K562 (cell line): ENCODE results near the gene HSD17B2. TPM values are rescaled to one million over a fixed set of nuclear protein-coding genes. Genes with fewer than 3 reads are reported as not detected.

Experiments used
- ATAC-seq: fragments of 200-7000 bp; cut with Tn5 transposase; 3 replicates; pipeline ENCODE4 v1.9.1; 2020; ENCODE audit warnings: moderate library complexity
- BruUV-seq: library from RNA; stranded (reverse); fragments of 400-500 nt; replicated peaks from 2 replicates; lab custom pipeline; 2021; lab: Mats Ljungman, UMichigan
- CTCF ChIA-PET: fragments of 300-600 bp; formaldehyde crosslinking; extraction: SDS; loops from one replicate; lab custom pipeline; 2021; ENCODE audit warnings: low intra/inter-chr PET ratio; lab: Yijun Ruan, JAX
- POLR2A ChIA-PET: fragments of 300-600, 350-650 bp; sonication (Branson Sonifier 250); formaldehyde crosslinking; extraction: SDS; loops from one replicate; lab custom pipeline; 2021; ENCODE audit warnings: antibody characterized with exemption, inconsistent platforms; lab: Yijun Ruan, JAX
- DNase-seq, 4 experiments: peaks; one replicate each; pipeline versions ENCODE4 v3.0.0 to v3.0.0-alpha.2; 2011 to 2018; ENCODE audit warnings: low spot score in 3 of 4, mixed read lengths in 3 of 4; ENCODE audit errors: extremely low read depth in 1 of 4
- FAIRE-seq: peaks from 2 replicates; lab custom pipeline; 2011; peaks lifted over from hg19 to GRCh38; lab: Jason Lieb, UNC
- H2AFZ ChIP-seq: 2 replicates; pipeline ENCODE4 v1.6.0; 2011; ENCODE audit warnings: low read depth, low read length, control low read depth, inconsistent platforms
- H3K27ac ChIP-seq: fragments of 200-600 bp; 3 replicates; pipeline ENCODE4 v1.8.0; 2011; ENCODE audit warnings: low read depth, mild to moderate bottlenecking, control low read depth, inconsistent platforms, low read length, moderate library complexity, mixed read lengths; ENCODE audit errors: extremely low read depth
- H3K27me3 ChIP-seq, 2 experiments: fragments of 300-600 bp in 1 of 2; 2 replicates in 1 of 2; 3 replicates in 1 of 2; pipeline versions ENCODE4 v1.6.0 to v1.8.0; 2011; ENCODE audit warnings: inconsistent platforms in 2 of 2, low read length in 2 of 2, mild to moderate bottlenecking in 1 of 2, mixed read lengths in 1 of 2, moderate library complexity in 1 of 2; ENCODE audit not compliant: control insufficient read depth in 2 of 2, insufficient read depth in 2 of 2
- H3K36me3 ChIP-seq: fragments of 300-600 bp; 3 replicates; pipeline ENCODE4 v1.8.0; 2011; ENCODE audit warnings: mild to moderate bottlenecking, low read length, inconsistent platforms; ENCODE audit not compliant: control insufficient read depth, insufficient read depth
- H3K4me1 ChIP-seq, 2 experiments: fragments of 200-600 bp in 1 of 2; replicated peaks in 1 of 2; 2 replicates in 1 of 2; 3 replicates in 1 of 2; pipeline versions ENCODE4 v1.5.1 to v1.8.0; 2011; ENCODE audit warnings: inconsistent platforms in 2 of 2, low read length in 2 of 2, mild to moderate bottlenecking in 1 of 2, mixed read lengths in 1 of 2, moderate library complexity in 1 of 2; ENCODE audit not compliant: control insufficient read depth in 2 of 2, insufficient read depth in 2 of 2
- H3K4me2 ChIP-seq: 2 replicates; pipeline ENCODE4 v1.6.1; 2011; ENCODE audit warnings: low read length, control low read depth, inconsistent platforms, mixed read lengths; ENCODE audit not compliant: insufficient read depth
- H3K4me3 ChIP-seq: fragments of 200-600 bp; sonication (generic), shearing (Covaris generic); 2 replicates; pipeline ENCODE4 v1.5.1; 2016; ENCODE audit warnings: control low read depth, inconsistent platforms
- H3K79me2 ChIP-seq: fragments of 200-600 bp; 3 replicates; pipeline ENCODE4 v1.8.0; 2011; ENCODE audit warnings: low read length, inconsistent platforms; ENCODE audit not compliant: control insufficient read depth, insufficient read depth
- H3K9ac ChIP-seq, 2 experiments: 2 replicates each; pipeline versions ENCODE4 v1.6.0 to v1.6.1; 2011; ENCODE audit warnings: low read depth in 2 of 2, low read length in 2 of 2, control low read depth in 1 of 2, inconsistent platforms in 1 of 2, mild to moderate bottlenecking in 1 of 2, mixed read lengths in 1 of 2; ENCODE audit not compliant: insufficient read depth in 1 of 2
- H3K9me1 ChIP-seq: one replicate; pipeline ENCODE4 v1.6.0; 2011; ENCODE audit warnings: inconsistent platforms, mild to moderate bottlenecking, low read length, moderate library complexity; ENCODE audit not compliant: control insufficient read depth, insufficient read depth
- H3K9me3 ChIP-seq: replicated peaks from 2 replicates; pipeline ENCODE4 v1.5.1; 2011; ENCODE audit warnings: low read depth, low read length, inconsistent platforms; ENCODE audit not compliant: control insufficient read depth, insufficient read depth
- H4K20me1 ChIP-seq: replicated peaks from 2 replicates; pipeline ENCODE4 v1.6.1; 2011; ENCODE audit warnings: low read length, inconsistent platforms, mixed read lengths; ENCODE audit not compliant: control insufficient read depth, insufficient read depth
- ARNT ChIP-seq, 2 experiments: fragments of 450-650 bp; IDR thresholded peaks; 2 replicates each; pipeline ENCODE4 v1.6.1; 2016; ENCODE audit warnings: mild to moderate bottlenecking in 1 of 2
- BMI1 ChIP-seq: fragments of 150-350 bp; IDR thresholded peaks from 2 replicates; pipeline ENCODE4 v1.6.1; 2014; ENCODE audit warnings: low read length
- L3MBTL2 ChIP-seq: fragments of 450-650 bp; IDR thresholded peaks from 2 replicates; pipeline ENCODE4 v1.6.1; 2016; ENCODE audit warnings: mild to moderate bottlenecking, moderate library complexity
- MCM3 ChIP-seq: fragments of 450-650 bp; IDR thresholded peaks from 2 replicates; pipeline ENCODE4 v1.6.1; 2016
- PTRF ChIP-seq: fragments of 450-650 bp; IDR thresholded peaks from 2 replicates; pipeline ENCODE4 v1.6.1; 2016; ENCODE audit warnings: mild to moderate bottlenecking, missing genetic modification characterization, missing compliant biosample characterization
- SP1 ChIP-seq: sonication (generic); formaldehyde crosslinking; IDR thresholded peaks from 2 replicates; pipeline ENCODE4 v1.8.1; 2022; ENCODE audit warnings: mild to moderate bottlenecking, missing genetic modification reagents
- TCFL5 ChIP-seq: fragments of 250-450 bp; sonication (Bioruptor Pico); conservative IDR thresholded peaks from 2 replicates; pipeline ENCODE4 v1.6.1; 2021; ENCODE audit warnings: mild to moderate bottlenecking, moderate library complexity, matching md5 sums
- TFAM ChIP-seq: fragments of 250-450 bp; sonication (Bioruptor Pico); conservative IDR thresholded peaks from 2 replicates; pipeline ENCODE4 v1.5.0; 2021; ENCODE audit warnings: mild to moderate bottlenecking, moderate library complexity
- YY1 ChIP-seq, 3 experiments: IDR thresholded peaks; 2 replicates each; pipeline ENCODE4 v1.6.1; 2011; ENCODE audit warnings: low read length in 2 of 3, mild to moderate bottlenecking in 2 of 3, moderate library complexity in 2 of 3, borderline replicate concordance in 1 of 3, control low read depth in 1 of 3, low read depth in 1 of 3; ENCODE audit not compliant: insufficient read depth in 3 of 3, insufficient replicate concordance in 2 of 3, control insufficient read depth in 1 of 3, insufficient read length in 1 of 3; ENCODE audit errors: extremely low read depth in 1 of 3
- ZFPM2 ChIP-seq: fragments of 250-450 bp; sonication (Bioruptor Pico); IDR thresholded peaks from 2 replicates; pipeline ENCODE4 v1.5.1; 2022; ENCODE audit warnings: mild to moderate bottlenecking
- ZNF212 ChIP-seq: fragments of 450-650 bp; formaldehyde crosslinking; IDR thresholded peaks from 2 replicates; pipeline ENCODE4 v1.4.0; 2020; ENCODE audit warnings: mild to moderate bottlenecking
- WGBS: fragments of 100-300 bp; shearing (Covaris generic); methylation state at CpG from one replicate; pipeline ENCODE4 v1.1.6; 2016; ENCODE audit warnings: low coverage, mixed read lengths; ENCODE audit not compliant: insufficient coverage; ENCODE audit errors: missing lambda C conversion rate; 5-methylcytosine and 5-hydroxymethylcytosine counted together
- in situ Hi-C: fragments of 300-500 bp; cut with MboI; formaldehyde crosslinking; loops from 4 replicates; pipeline ENCODE4 v1.15.0; 2018; ENCODE audit warnings: inconsistent platforms, mixed read lengths
- intact Hi-C: fragments of 100-400 bp; cut with micrococcal nuclease; formaldehyde crosslinking; loops from 2 replicates; pipeline ENCODE4 v1.14.2; 2022
- polyA plus RNA-seq, 8 experiments: library from polyadenylated mRNA; depleted of rRNA in 4 of 8; stranded (reverse) in 5 of 8; unstranded in 3 of 8; fragments of >200 nt; fragmentation: Nextera tagmentation in 2 of 8; fragmentation: Illumina TruSeq in 1 of 8; extraction: Ambion mirVana in 2 of 8; extraction: Trizol in 1 of 8; gene quantifications; 2 replicates each; pipeline versions ENCODE4 v1.2.1 to v1.2.3, GENCODE V29; 2011 to 2014; ENCODE audit warnings: inconsistent platforms in 1 of 8, missing spikeins in 1 of 8
- total RNA-seq, 7 experiments: library from RNA; depleted of rRNA in 6 of 7; stranded (reverse); fragments of >200 nt in 6 of 7; fragmentation: Illumina TruSeq in 2 of 7; extraction: Trizol in 2 of 7; gene quantifications; 2 replicates each; pipeline versions ENCODE4 v1.2.1 to v1.2.3, GENCODE V29; 2011 to 2021; ENCODE audit warnings: low replicate concordance in 1 of 7
- TF ChIP-seq, protein P1 (sequence below), 2 experiments: IDR thresholded peaks; 2 replicates each; pipeline ENCODE4 v1.6.1; 2011; ENCODE audit warnings: borderline replicate concordance in 1 of 2, control low read depth in 1 of 2, low read depth in 1 of 2, low read length in 1 of 2, mild to moderate bottlenecking in 1 of 2, mixed read lengths in 1 of 2, moderate library complexity in 1 of 2; ENCODE audit not compliant: insufficient read depth in 1 of 2, insufficient read length in 1 of 2, poor library complexity in 1 of 2, severe bottlenecking in 1 of 2; ENCODE audit errors: extremely low read depth in 1 of 2
- TF ChIP-seq, protein P2 (sequence below): fragments of 250-450 bp; sonication (Bioruptor Pico); IDR thresholded peaks from 2 replicates; pipeline ENCODE4 v1.5.0; 2021; ENCODE audit warnings: mild to moderate bottlenecking, moderate library complexity
- TF ChIP-seq, protein P3 (sequence below): fragments of 450-650 bp; formaldehyde crosslinking; IDR thresholded peaks from 2 replicates; pipeline ENCODE4 v1.4.0; 2022; ENCODE audit warnings: missing genetic modification characterization
- TF ChIP-seq, protein P4 (sequence below): fragments of 450-650 bp; formaldehyde crosslinking; IDR thresholded peaks from 2 replicates; pipeline ENCODE4 v1.4.0; 2020; ENCODE audit warnings: mild to moderate bottlenecking, moderate library complexity

The HSD17B2 gene
- total and polyA plus RNA-seq, 9 of the 15 experiments (the other 6 are each of a cell fraction or from before 2014, with no cell fraction given), result not detected

DNA sequence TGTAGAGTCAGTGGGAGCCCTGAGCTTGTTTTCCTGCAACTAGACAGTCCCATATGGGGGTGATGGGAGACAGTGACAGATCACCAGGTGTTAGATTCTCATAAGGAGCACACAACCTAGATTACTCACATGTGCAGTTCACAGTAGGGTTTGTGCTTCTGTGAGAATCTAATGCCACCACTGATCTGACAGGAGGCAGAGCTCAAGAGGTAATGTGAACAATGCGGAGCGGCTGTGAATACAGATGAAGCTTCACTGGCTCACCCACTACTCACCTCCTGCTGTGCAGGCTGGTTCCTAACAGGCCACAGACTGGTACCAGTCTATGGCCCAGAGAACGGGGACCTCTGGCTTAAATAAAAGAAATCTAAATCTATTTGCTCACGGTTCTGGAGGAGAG is 10.2 kb upstream of the HSD17B2 start:
- BruUV-seq, result no TSS peak
- Histone ChIP-seq H2AFZ (no peak overlapping the region), H3K79me2 (no peaks in the 10 kb centered on the region), H3K4me2 (no peak overlapping the region), H3K27me3 (peaks cover 1 to 10% of the 10 kb centered on the region in 2 experiments; a peak in 3 of 5 replicates), H3K9ac (no peak overlapping the region)
- no peak for DNase-seq
- no peak for TF ChIP-seq YY1 (IDR thresholded peaks at IDR 0.05; ENCODE audit: borderline replicate concordance in 1 of 3, control insufficient read depth in 1 of 3, extremely low read depth in 1 of 3, insufficient read depth in 3 of 3, insufficient read length in 1 of 3, insufficient replicate concordance in 2 of 3, low read depth in 1 of 3, low read length in 2 of 3)
- no peak for TF ChIP-seq L3MBTL2
- TF ChIP-seq ZNF212 (CRISPR knock-in tag), result no peak
- TF ChIP-seq, protein P1, sequence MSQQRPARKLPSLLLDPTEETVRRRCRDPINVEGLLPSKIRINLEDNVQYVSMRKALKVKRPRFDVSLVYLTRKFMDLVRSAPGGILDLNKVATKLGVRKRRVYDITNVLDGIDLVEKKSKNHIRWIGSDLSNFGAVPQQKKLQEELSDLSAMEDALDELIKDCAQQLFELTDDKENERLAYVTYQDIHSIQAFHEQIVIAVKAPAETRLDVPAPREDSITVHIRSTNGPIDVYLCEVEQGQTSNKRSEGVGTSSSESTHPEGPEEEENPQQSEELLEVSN (IDR thresholded peaks at IDR 0.05; ENCODE audit: borderline replicate concordance in 1 of 2, extremely low read depth in 1 of 2, insufficient read depth in 1 of 2, insufficient read length in 1 of 2, low read depth in 1 of 2, low read length in 1 of 2, poor library complexity in 1 of 2, severe bottlenecking in 1 of 2), result no peak
- TF ChIP-seq PTRF (tag), result no peak
- TF ChIP-seq MCM3, result no peak
- no peak for TF ChIP-seq TCFL5 (CRISPR knock-in tag)
- TF ChIP-seq, protein P2, sequence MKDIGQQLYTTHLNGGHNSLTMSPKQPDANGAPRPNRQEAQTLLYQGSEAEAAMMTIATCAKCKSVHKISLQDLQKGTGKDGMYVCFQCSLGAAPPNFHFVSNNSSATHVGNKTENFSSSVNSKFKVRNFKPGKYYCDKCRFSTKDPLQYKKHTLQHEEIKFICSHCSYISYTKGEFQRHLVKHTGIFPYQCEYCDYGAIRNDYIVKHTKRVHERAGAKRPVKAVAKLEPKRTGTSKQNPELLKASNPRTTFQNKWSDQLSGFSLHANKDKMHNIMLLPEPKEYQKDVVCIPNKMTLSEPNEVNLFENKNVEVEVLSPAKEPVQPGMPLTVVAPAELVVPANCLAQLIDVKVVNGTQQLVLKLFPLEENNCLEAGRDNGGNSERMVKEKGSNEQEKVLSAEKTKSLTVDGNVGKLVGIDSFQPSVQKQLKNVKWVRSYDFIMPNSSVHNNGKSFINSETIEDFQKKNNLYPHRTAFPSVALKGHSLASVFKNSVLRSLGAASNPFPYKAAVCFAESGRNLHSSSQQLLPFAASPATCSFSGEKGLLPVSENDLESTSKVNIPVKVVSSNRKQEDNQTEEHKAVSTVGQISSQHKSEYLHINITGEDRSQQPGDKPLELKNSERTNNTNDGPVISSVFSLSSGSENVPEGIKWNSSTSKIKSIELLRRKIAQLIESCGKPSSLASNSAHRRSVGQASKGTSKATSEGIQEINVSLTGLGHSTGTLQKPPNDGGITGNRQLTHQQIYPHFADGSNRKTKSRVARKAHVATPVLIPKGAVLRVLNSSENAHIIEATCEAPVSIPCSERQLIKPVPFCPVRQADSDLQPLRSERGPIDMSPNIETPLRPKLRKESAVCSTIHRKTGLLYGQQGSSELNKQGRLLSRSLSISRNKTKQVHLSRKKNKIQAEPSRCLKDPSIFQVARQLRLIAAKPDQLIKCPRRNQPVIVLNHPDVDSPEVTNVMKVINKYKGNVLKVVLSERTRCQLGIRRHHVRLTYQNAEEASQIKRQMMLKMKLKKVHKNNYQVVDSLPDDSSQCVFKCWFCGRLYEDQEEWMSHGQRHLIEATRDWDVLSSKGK, result no peak
- TF ChIP-seq TFAM (CRISPR knock-in tag), result no peak
- TF ChIP-seq BMI1, result no peak
- TF ChIP-seq, protein P3, sequence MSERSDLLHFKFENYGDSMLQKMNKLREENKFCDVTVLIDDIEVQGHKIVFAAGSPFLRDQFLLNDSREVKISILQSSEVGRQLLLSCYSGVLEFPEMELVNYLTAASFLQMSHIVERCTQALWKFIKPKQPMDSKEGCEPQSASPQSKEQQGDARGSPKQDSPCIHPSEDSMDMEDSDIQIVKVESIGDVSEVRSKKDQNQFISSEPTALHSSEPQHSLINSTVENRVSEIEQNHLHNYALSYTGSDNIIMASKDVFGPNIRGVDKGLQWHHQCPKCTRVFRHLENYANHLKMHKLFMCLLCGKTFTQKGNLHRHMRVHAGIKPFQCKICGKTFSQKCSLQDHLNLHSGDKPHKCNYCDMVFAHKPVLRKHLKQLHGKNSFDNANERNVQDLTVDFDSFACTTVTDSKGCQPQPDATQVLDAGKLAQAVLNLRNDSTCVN, result no peak
- no peak for TF ChIP-seq ARNT (IDR thresholded peaks at IDR 0.05)
- TF ChIP-seq, protein P4, sequence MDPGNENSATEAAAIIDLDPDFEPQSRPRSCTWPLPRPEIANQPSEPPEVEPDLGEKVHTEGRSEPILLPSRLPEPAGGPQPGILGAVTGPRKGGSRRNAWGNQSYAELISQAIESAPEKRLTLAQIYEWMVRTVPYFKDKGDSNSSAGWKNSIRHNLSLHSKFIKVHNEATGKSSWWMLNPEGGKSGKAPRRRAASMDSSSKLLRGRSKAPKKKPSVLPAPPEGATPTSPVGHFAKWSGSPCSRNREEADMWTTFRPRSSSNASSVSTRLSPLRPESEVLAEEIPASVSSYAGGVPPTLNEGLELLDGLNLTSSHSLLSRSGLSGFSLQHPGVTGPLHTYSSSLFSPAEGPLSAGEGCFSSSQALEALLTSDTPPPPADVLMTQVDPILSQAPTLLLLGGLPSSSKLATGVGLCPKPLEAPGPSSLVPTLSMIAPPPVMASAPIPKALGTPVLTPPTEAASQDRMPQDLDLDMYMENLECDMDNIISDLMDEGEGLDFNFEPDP (CRISPR knock-in tag), result no peak
- no peak for TF ChIP-seq ZFPM2 (CRISPR knock-in tag)
- no peak for TF ChIP-seq SP1 (CRISPR knock-in tag)
- TF ChIP-seq, all 486 proteins: peak for 0
- intact Hi-C loops (no loop called here), in situ Hi-C loops (no loop called here)
- CTCF ChIA-PET, result no interaction called here
- no peaks in the 10 kb centered on the region for H3K36me3 ChIP-seq
- no peak overlapping the region for H3K4me3 ChIP-seq
- POLR2A ChIA-PET, result no interaction called here
- no peaks in the 10 kb centered on the region for H3K9me1 ChIP-seq
- no peak overlapping the region for H3K27ac ChIP-seq
- WGBS, result 0% methylated on average over 4 of the region's 4 CpGs
- H3K4me1 ChIP-seq, result no peaks in the 10 kb centered on the region
- no peaks in the 10 kb centered on the region for H3K9me3 ChIP-seq
- FAIRE-seq, result no peak
- no peaks in the 10 kb centered on the region for H4K20me1 ChIP-seq
- no peak for ATAC-seq
